MM.1S (cell line): ENCODE results near the gene APOA5.

Experiments used
- EZH2 ChIP-seq: fragments of 300-600 bp; sonication (generic); optimal IDR thresholded peaks from 2 replicates; pipeline ENCODE3; 2017; ENCODE audit warnings: low read depth, mild to moderate bottlenecking, antibody characterized with exemption, low read length, mixed read lengths
- TF ChIP-seq, protein P1 (sequence below): fragments of 300-600 bp; sonication (generic); IDR thresholded peaks from 2 replicates; pipeline ENCODE4 v1.5.1; 2016; ENCODE audit warnings: antibody characterized with exemption, low read length, mixed read lengths

DNA sequence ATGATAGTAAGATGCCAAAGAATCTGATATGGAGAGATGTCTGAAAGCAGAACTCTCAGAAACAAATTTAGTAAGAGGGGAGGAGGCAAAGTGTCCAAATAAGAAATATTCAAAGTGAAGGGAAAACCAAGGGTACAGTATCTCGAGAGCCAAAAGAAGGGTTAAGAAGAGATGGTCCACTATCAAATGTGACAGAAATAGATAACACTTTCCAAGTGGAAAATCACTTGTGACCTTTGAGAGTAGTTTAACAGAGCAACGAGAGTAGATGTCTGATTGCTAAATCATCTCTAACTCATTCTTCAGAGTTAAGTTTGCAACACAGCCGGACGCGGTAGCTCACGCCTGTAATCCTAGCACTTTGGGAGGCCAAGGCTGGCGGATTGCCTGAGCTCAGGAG lies 14.6 kb downstream of the APOA5 start:
- TF ChIP-seq, protein P1, sequence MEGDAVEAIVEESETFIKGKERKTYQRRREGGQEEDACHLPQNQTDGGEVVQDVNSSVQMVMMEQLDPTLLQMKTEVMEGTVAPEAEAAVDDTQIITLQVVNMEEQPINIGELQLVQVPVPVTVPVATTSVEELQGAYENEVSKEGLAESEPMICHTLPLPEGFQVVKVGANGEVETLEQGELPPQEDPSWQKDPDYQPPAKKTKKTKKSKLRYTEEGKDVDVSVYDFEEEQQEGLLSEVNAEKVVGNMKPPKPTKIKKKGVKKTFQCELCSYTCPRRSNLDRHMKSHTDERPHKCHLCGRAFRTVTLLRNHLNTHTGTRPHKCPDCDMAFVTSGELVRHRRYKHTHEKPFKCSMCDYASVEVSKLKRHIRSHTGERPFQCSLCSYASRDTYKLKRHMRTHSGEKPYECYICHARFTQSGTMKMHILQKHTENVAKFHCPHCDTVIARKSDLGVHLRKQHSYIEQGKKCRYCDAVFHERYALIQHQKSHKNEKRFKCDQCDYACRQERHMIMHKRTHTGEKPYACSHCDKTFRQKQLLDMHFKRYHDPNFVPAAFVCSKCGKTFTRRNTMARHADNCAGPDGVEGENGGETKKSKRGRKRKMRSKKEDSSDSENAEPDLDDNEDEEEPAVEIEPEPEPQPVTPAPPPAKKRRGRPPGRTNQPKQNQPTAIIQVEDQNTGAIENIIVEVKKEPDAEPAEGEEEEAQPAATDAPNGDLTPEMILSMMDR: no peak
- no peak for TF ChIP-seq EZH2
